ENCODE results near the gene AP1G2. TPM values are rescaled to one million over a fixed set of nuclear protein-coding genes. Genes with fewer than 3 reads are reported as not detected.
"Not testable (repeated sequence)": the region's sequence is repeated elsewhere in the genome, so short reads cannot be mapped to it uniquely, and the experiment has no call there.

Gene AP1G2, protein sequence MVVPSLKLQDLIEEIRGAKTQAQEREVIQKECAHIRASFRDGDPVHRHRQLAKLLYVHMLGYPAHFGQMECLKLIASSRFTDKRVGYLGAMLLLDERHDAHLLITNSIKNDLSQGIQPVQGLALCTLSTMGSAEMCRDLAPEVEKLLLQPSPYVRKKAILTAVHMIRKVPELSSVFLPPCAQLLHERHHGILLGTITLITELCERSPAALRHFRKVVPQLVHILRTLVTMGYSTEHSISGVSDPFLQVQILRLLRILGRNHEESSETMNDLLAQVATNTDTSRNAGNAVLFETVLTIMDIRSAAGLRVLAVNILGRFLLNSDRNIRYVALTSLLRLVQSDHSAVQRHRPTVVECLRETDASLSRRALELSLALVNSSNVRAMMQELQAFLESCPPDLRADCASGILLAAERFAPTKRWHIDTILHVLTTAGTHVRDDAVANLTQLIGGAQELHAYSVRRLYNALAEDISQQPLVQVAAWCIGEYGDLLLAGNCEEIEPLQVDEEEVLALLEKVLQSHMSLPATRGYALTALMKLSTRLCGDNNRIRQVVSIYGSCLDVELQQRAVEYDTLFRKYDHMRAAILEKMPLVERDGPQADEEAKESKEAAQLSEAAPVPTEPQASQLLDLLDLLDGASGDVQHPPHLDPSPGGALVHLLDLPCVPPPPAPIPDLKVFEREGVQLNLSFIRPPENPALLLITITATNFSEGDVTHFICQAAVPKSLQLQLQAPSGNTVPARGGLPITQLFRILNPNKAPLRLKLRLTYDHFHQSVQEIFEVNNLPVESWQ
- total RNA-seq (2014; rRNA removed; shearing (Covaris generic)), result not detected in 2 replicates

DNA sequence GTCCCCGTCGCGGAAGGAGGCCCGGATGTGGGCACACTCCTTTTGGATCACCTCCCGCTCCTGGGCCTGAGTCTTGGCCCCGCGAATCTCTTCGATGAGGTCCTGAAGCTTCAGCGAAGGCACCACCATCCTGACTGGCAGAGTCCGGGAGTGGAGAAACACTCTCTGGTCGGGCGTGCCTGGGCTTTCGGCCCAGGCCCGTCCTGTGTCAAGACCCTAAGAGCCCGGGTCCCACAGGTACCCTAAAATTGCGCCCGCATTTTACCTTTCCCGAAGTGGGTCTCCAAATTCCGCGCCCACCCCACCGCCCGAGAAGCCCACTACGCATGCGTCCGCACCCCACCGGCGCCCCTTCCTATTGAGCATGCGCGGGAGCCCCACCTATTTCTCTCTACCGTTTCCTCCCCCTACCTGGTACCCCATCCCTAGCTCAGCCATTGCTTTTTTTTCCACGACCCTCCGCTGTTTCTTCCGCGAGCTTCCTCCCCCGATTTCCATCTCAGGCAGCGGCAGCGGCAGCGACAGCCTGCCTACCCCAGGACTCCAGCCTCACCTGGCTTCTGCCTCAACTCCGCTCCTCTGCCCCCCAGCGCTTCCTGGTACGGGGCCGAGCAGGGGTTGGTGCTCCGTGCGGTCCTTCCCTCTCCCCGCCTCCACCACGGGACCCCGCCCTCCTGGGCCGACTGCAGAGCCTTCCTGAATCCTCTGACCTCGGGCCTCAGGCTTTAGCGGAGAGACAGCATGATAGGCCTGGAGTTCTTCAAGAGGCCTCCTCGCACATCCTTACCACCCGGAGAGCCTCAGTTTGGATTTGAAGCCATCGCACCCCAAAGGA is at the start of gene AP1G2:
Gene AP1G2 (minus strand): TSS at position 606 of the 835 bp plus-strand sequence. CDS start 477 bp downstream, at position 129.
- H3K27me3 ChIP-seq, result peaks cover 37% of the 10 kb centered on the region
- H3K4me3 ChIP-seq, result no peak within 1 kb of the TSS
- H3K27ac ChIP-seq, result no peak within 1 kb of the TSS
- H3K4me1 ChIP-seq, result no peaks in the 10 kb centered on the region
- no peak for DNase-seq
- H3K36me3 ChIP-seq, result no peaks in the 10 kb centered on the region
- H3K9me3 ChIP-seq (replicated peaks), result no peaks in the 10 kb centered on the region

DNA sequence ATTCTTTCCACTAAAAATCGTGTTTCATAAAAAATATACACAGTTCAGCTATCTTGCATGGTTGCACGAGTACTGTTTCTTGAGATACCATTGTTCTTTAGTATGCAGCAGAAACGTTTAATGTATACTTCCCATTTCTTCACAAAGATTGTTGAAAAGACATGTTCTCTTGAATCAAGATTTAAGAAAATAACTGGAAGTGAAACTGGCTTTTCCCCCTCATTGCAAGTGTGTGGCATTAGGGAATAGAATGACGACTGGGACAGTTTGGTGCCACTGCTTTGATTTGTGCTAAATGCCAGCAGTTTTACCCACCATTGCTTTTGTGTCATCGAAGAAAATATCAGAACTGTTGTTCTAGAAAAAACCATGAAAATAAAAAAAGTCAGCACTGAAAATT is 48.3 kb upstream of the AP1G2 start:
- H3K9me3 ChIP-seq (replicated peaks), result no peaks in the 10 kb centered on the region
- no peaks in the 10 kb centered on the region for H3K36me3 ChIP-seq
- no peak for DNase-seq

DNA sequence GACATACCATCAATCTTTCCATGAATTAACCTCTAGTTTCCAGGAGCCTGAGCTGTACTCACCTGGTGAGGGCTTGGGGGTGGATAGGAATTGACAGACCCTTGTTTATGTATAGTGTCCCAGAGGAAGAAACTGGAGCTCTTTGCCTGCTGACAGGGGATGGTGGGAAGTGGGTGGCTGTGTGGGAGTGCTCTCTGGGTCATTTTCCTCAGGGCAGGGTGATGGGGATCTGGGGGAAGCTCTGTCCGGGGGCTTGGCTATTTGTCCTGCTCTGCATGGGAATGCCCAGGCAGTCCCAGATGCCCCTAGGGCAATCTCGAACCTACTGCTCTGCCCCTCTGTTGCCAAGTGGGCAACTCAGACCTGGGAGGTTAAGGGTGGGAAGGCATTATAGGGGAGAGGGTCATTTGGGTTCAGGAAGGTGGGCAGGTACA is 46.8 kb upstream of the AP1G2 start:
- H3K9me3 ChIP-seq (replicated peaks), result no peaks in the 10 kb centered on the region
- H3K36me3 ChIP-seq, result no peaks in the 10 kb centered on the region
- H3K27me3 ChIP-seq, result 0 out of 2 replicates have a peak, but pooled peaks cover 2% of the 10 kb centered on the region
- no peak for DNase-seq
- H3K4me1 ChIP-seq, result no peaks in the 10 kb centered on the region
- no peak overlapping the region for H3K27ac ChIP-seq
- H3K4me3 ChIP-seq, result no peak overlapping the region

More for the DNA sequence above, 48.3 kb upstream of the AP1G2 start:
- Histone ChIP-seq H3K27me3 (0 out of 2 replicates have a peak, but pooled peaks cover under 1% of the 10 kb centered on the region), H3K4me1 (no peaks in the 10 kb centered on the region), H3K4me3 (no peak overlapping the region), H3K27ac (no peak overlapping the region)

DNA sequence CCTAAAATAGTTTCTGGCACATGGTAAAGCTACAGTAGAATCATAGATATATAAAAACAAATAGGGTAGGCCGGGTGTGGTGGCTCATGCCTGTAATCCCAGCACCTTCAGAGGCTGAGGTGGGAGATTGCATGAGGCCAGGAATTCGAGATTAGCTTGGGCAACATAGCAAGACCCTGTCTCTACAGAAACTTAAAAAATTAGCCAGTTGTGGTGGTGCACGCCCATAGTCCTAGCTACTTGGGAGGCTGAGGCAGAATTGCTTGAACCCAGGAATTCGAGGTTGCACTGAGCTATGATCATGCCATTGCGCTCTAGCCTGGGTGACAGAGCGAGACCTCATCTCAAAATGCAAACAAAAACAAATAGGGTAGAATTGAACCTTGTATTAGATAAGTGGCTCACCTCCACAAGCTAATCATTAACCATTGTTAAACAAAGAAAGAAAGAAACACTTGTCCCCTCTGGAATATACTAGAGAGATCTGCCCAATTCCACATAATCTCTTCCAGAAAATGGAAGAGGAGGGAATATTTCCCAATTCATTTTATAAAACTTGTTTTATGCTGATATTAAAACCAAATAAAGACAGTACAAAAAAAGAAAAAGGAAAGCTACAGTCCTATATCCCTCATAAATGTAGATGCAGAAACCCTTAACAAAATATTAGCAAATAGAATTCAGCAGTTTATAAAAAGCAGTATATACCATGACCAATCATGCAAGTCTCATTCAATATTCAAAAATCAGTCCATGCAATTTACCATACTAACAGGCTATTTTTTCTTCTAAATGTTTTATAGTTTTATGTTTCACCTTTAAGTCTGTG is 45.9 kb upstream of the AP1G2 start:
- Histone ChIP-seq H3K9me3 (replicated peaks) (no peaks in the 10 kb centered on the region), H3K27me3 (0 out of 2 replicates have a peak, but pooled peaks cover 2% of the 10 kb centered on the region), H3K4me3 (no peak overlapping the region), H3K4me1 (no peaks in the 10 kb centered on the region), H3K27ac (no peak overlapping the region), H3K36me3 (no peaks in the 10 kb centered on the region)
- no peak for DNase-seq

DNA sequence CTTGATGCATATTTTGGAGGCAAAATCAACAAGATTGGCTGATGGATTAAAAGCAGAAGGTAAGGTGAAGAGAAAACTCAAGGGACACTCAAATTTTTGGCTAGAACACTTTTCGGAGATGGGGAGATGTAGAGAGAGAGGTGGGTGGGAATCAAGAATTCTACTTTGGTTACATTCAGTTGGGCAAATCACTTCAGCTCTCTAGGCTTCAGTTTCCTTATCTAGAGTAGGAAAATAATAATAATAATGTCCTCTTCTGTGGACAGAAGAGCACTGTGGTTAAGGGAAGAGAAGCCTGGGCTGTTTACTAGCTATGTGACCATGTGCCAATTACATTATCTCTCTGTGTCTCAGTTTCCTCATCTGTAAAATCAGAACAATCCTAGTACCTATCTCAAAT is 45.2 kb upstream of the AP1G2 start:
- Histone ChIP-seq H3K27me3 (0 out of 2 replicates have a peak, but pooled peaks cover 2% of the 10 kb centered on the region), H3K4me3 (no peak overlapping the region), H3K27ac (no peak overlapping the region), H3K36me3 (no peaks in the 10 kb centered on the region), H3K9me3 (replicated peaks) (no peaks in the 10 kb centered on the region), H3K4me1 (no peaks in the 10 kb centered on the region)
- no peak for DNase-seq

DNA sequence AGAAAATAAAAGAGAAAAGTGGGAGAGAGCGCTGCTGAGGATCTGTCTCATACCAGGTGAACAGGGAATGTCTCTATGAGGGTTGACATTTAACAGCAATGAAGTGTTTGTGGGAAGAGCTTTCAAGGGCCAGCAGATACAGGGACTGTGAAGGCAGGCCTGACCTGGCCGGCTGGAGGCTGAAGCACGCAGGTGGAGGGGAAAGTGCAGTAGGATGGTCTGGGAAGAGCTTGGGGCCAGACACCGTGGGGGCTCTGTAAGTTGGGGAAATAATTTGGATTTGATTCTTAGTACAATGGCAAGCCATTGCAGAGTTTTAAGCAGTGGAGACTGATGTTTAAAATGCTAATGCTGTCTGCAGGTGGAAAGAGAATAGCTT is 44.8 kb upstream of the AP1G2 start:
- Histone ChIP-seq H3K4me1 (no peaks in the 10 kb centered on the region), H3K27me3 (0 out of 2 replicates have a peak, but pooled peaks cover 2% of the 10 kb centered on the region), H3K36me3 (no peaks in the 10 kb centered on the region), H3K9me3 (replicated peaks) (no peaks in the 10 kb centered on the region), H3K27ac (no peak overlapping the region), H3K4me3 (no peak overlapping the region)
- DNase-seq, result no peak

DNA sequence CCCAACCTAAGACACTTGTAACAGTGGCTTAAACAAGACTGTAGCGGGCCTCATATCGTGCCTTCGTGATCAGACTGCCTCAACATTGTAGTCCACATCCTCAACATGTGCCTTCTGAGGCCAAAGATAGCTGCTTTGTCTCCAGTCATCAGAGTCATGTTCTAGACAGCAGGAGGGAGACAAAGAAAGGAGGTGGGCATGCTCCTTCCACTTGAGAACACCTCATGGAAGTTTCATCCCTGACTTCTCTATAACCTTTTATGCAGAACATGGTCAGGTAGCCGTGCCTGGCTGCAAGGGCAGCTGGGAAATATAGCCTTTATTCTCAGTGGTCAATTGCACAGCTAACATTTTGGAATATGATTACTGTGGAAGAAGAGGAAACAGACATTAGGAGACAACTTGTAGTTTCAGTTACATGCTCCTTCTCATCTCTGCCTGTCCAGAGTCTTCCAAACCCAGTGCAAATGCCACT is 43.3 kb upstream of the AP1G2 start:
- Histone ChIP-seq H3K27ac (no peak overlapping the region), H3K4me3 (no peak overlapping the region), H3K27me3 (0 out of 2 replicates have a peak, but pooled peaks cover 2% of the 10 kb centered on the region), H3K9me3 (replicated peaks) (no peaks in the 10 kb centered on the region), H3K36me3 (no peaks in the 10 kb centered on the region), H3K4me1 (no peaks in the 10 kb centered on the region)
- DNase-seq, result no peak

DNA sequence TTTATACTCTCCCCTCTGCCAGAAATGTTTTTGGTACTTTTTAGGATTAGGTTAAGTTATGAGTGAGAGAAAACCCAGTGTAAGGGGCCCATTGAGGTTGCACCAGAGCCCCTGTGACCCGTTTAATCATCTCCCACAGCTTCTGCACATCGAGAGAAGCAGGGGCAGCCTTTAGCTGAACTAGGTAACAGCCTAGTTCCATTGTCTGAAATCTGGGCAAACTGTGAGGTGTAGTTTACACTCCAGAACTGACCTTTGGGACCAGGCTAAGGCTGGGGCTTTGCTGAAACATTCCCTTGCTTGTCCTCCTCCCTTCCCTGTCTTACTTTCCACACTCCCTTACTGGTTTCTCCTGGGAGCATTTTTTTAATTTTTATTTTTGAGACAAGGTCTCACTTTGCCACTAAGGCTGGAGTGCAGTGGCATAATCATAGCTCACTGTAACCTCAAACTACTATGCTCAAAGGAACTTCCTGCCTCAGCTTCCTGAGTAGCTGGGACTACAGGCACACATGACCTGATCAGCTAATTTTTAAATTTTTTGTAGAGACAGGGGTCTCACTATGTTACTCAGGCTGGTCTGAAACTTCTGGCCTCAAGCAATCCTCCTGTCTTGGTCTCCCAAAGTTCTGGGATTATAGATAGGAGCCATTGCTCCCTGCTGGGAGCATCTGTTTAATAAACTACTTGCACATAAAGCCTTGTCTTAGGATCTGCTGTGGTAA is 42.7 kb upstream of the AP1G2 start:
- Histone ChIP-seq H3K4me1 (no peaks in the 10 kb centered on the region), H3K9me3 (replicated peaks) (no peaks in the 10 kb centered on the region), H3K4me3 (no peak overlapping the region), H3K27ac (no peak overlapping the region), H3K36me3 (no peaks in the 10 kb centered on the region), H3K27me3 (0 out of 2 replicates have a peak, but pooled peaks cover 2% of the 10 kb centered on the region)
- DNase-seq, result no peak

DNA sequence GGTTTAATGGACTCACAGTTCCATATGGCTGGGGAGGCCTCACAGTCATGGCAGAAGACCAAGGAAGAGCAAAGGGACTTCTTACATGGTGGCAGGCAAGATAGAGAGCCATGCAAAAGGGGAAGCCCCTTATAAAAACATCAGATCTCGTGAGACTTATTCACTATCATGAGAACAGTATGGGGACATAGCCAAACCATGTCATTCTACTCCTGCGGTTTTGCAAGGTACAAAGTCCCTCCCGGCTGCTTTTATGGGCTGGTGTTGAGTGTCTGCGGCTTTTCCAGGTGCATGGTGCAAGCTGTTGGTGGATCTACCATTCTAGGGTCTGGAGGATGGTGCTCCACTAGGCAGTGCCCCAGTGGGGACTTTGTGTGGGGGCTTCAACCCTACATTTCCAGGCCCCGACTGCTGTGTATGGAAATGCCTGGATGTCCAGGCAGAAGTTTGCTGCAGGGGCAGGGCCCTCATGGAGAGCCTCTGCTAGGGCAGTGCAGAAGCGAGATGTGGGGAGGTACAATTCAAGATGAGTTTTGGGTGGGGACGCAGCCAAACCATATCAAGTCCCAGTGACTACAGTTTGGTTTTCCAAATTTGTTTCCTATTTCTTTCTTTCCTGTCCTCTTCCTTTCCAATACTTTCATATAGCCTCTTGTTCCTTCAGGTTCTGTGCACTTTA is 42.0 kb upstream of the AP1G2 start:
- not testable (repeated sequence) for H3K27me3 ChIP-seq; H3K4me3 ChIP-seq; H3K27ac ChIP-seq; H3K36me3 ChIP-seq; H3K4me1 ChIP-seq; DNase-seq; H3K9me3 ChIP-seq (replicated peaks)

DNA sequence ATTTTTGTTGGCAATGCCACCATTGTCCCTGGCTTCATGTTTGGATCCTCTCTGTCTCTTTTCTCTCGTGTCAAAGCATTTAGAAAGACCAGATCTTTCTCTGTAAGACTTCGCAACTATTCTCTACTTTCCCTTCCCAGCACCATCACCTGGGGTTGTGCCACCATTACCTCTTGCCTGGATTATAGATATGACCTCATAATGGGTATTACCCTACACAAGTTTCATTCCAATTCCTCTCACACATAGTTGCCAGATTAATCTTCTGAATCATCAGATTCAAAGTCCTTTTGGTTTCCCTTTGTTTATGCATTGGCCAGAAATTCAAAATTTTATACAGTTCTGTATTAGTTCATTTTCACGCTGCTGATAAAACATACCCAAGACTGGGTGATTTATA is 41.4 kb upstream of the AP1G2 start:
- H3K4me3 ChIP-seq, result no peak overlapping the region
- H3K4me1 ChIP-seq, result no peaks in the 10 kb centered on the region
- DNase-seq, result no peak
- H3K27me3 ChIP-seq, result 0 out of 2 replicates have a peak, but pooled peaks cover 2% of the 10 kb centered on the region
- no peak overlapping the region for H3K27ac ChIP-seq
- no peaks in the 10 kb centered on the region for H3K9me3 ChIP-seq (replicated peaks)
- no peaks in the 10 kb centered on the region for H3K36me3 ChIP-seq

DNA sequence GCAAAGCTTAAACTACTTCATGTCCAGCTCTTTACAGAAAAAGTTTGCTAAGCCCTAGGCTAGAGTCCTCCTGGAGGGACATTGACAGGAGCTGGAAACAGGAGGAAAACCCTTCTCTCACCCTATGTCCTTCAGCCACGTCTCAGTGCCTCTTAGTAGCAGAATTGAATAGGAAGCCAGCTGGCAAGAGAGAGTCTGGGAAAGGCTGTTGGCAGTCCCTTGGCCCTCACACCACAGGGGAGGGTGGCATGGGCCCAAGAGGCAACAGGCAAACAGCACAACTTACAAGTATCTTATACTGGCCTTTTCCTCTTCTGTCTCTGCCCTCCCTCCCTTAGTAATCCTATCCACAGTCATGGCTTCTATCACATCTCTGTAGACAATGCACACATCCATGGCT is 40.9 kb upstream of the AP1G2 start:
- H3K4me1 ChIP-seq, result no peaks in the 10 kb centered on the region
- H3K27ac ChIP-seq, result no peak overlapping the region
- no peaks in the 10 kb centered on the region for H3K36me3 ChIP-seq
- no peak overlapping the region for H3K4me3 ChIP-seq
- no peaks in the 10 kb centered on the region for H3K9me3 ChIP-seq (replicated peaks)
- DNase-seq, result no peak
- H3K27me3 ChIP-seq, result 0 out of 2 replicates have a peak, but pooled peaks cover 2% of the 10 kb centered on the region

DNA sequence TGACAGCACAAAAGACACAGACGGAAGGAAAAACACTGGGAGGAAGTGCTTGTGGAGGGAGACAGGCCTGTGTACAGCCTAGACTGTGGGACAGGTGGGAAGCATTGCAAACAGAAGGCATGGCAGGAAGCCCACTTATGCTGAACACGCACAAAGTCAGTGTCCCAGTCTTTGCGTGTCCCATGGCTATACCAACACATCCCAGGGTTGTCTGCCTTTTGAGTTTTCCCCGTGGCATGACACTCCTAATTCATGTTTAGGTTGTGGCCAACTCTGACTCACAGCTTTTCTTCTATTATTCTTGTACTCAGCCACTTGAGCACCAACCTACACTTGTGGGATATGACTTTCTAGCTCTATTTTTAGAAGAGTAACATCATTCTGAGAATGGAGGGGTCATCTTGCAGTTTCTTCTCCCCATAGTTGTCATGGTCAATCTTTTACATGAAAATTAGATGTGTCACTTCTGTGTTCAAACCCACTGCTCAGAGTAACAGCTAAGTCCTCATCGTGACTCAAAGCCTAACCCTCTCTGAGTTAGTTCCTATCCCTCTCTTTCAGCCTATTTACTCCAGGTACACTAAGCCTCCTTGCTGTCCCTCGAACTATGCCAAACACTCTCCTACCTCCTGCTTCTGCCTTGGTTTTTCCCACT is 38.5 kb upstream of the AP1G2 start:
- Histone ChIP-seq H3K27ac (no peak overlapping the region), H3K4me3 (no peak overlapping the region), H3K9me3 (replicated peaks) (no peaks in the 10 kb centered on the region), H3K36me3 (no peaks in the 10 kb centered on the region), H3K27me3 (0 out of 2 replicates have a peak, but pooled peaks cover 2% of the 10 kb centered on the region), H3K4me1 (no peaks in the 10 kb centered on the region)
- DNase-seq, result no peak
